Smooth muscle cell (in vitro differentiated cells): ENCODE measurements around the gene MYO10. TPM values are rescaled to one million over a fixed set of nuclear protein-coding genes. Genes with fewer than 3 reads are reported as not detected.

ENCODE experiments used
- DNase-seq: peaks from one replicate; lab custom pipeline; 2025; ENCODE audit not compliant: unreplicated experiment; lab: John Stamatoyannopoulos, UW
- H2AFZ ChIP-seq: fragments of 200-600 bp; sonication (generic); 2 replicates; pipeline ENCODE4 v1.6.0; 2016; ENCODE audit warnings: antibody characterized with exemption, low read depth, mild to moderate bottlenecking
- H3F3A ChIP-seq: fragments of 200-600 bp; sonication (generic); 2 replicates; pipeline ENCODE4 v1.6.0; 2017; ENCODE audit warnings: antibody characterized with exemption, low read depth
- H3K27ac ChIP-seq: fragments of 200-600 bp; sonication (generic); 2 replicates; pipeline ENCODE4 v1.5.1; 2016; ENCODE audit warnings: low read depth, mild to moderate bottlenecking
- H3K27me3 ChIP-seq: fragments of 200-600 bp; sonication (generic); 2 replicates; pipeline ENCODE4 v1.6.1; 2016; ENCODE audit warnings: low read depth, mild to moderate bottlenecking
- H3K36me3 ChIP-seq: fragments of 200-600 bp; sonication (generic); 2 replicates; pipeline ENCODE4 v1.5.1; 2016; ENCODE audit warnings: low read depth
- H3K4me1 ChIP-seq: fragments of 200-600 bp; sonication (generic); 2 replicates; pipeline ENCODE4 v1.5.1; 2016; ENCODE audit warnings: low read depth
- H3K4me2 ChIP-seq: fragments of 200-600 bp; sonication (generic); 2 replicates; pipeline ENCODE4 v1.6.0; 2016; ENCODE audit warnings: mild to moderate bottlenecking
- H3K4me3 ChIP-seq: fragments of 200-600 bp; sonication (generic); 2 replicates; pipeline ENCODE4 v1.5.1; 2016; ENCODE audit warnings: mild to moderate bottlenecking
- H3K79me2 ChIP-seq: fragments of 200-600 bp; sonication (generic); 2 replicates; pipeline ENCODE4 v1.6.0; 2016; ENCODE audit warnings: low read depth, mild to moderate bottlenecking
- H3K9ac ChIP-seq: fragments of 200-600 bp; sonication (generic); 2 replicates; pipeline ENCODE4 v1.6.0; 2016; ENCODE audit warnings: low read depth
- H3K9me3 ChIP-seq: fragments of 200-600 bp; sonication (generic); replicated peaks from 2 replicates; pipeline ENCODE4 v1.5.1; 2016; ENCODE audit warnings: low read depth
- H4K20me1 ChIP-seq: fragments of 200-600 bp; sonication (generic); 2 replicates; pipeline ENCODE4 v1.6.0; 2016; ENCODE audit warnings: low read depth
- CTCF ChIP-seq: fragments of 200-600 bp; sonication (generic); IDR thresholded peaks from 2 replicates; pipeline ENCODE4 v1.5.1; 2017; ENCODE audit warnings: borderline replicate concordance, mild to moderate bottlenecking, antibody characterized with exemption; ENCODE audit not compliant: insufficient read depth, poor library complexity, severe bottlenecking
- WGBS: methylation state at CpG from one replicate; pipeline ENCODE4 v1.1.7; 2016; ENCODE audit warnings: low lambda C conversion rate; 5-methylcytosine and 5-hydroxymethylcytosine counted together
- polyA plus RNA-seq: library from polyadenylated mRNA; unstranded; fragments of >200 nt; fragmentation: Nextera tagmentation; extraction: Ambion mirVana; gene quantifications from 2 replicates; pipeline ENCODE4 v1.2.1, GENCODE V29; 2016
- total RNA-seq: library from RNA; depleted of rRNA; stranded (reverse); fragments of >200 nt; gene quantifications from 2 replicates; pipeline ENCODE4 v1.2.3, GENCODE V29; 2014

MYO10 gene
- total and polyA plus RNA-seq, 2 experiments from 2014 or later: 76.4 to 96.8 TPM

GRCh38 chr5:16965581-16965980 is 29.5 kb upstream of the MYO10 start:
- Histone ChIP-seq H3K4me2 (peak overlapping the region; percentile 62), H3K27me3 (no peaks in the 10 kb centered on the region), H3K4me3 (no peak overlapping the region), H4K20me1 (no peaks in the 10 kb centered on the region), H3K9me3 (no peaks in the 10 kb centered on the region), H3F3A (no peaks in the 10 kb centered on the region), H3K36me3 (no peaks in the 10 kb centered on the region), H3K79me2 (no peaks in the 10 kb centered on the region), H3K9ac (no peak overlapping the region), H3K27ac (no peak overlapping the region), H2AFZ (no peak overlapping the region), H3K4me1 (peaks cover 13% of the 10 kb centered on the region)
- no peak for DNase-seq
- WGBS: 45% methylated on average over 1 of the region's 1 CpG
- TF ChIP-seq CTCF: no peak

- Histone ChIP-seq H3F3A (no peaks in the 10 kb centered on the region), H3K9ac (no peak overlapping the region), H3K27ac (no peak overlapping the region), H4K20me1 (no peaks in the 10 kb centered on the region), H2AFZ (no peak overlapping the region), H3K27me3 (no peaks in the 10 kb centered on the region), H3K79me2 (no peaks in the 10 kb centered on the region), H3K4me1 (peaks cover 13% of the 10 kb centered on the region), H3K4me2 (no peak overlapping the region), H3K9me3 (no peaks in the 10 kb centered on the region), H3K4me3 (no peak overlapping the region), H3K36me3 (no peaks in the 10 kb centered on the region)
- WGBS: 88% methylated on average over 7 of the region's 7 CpGs
- no peak for DNase-seq
- TF ChIP-seq CTCF: no peak
Measured at GRCh38 chr5:16963821-16964220, 27.7 kb upstream of the MYO10 start.

GRCh38 chr5:16961131-16961530 is 25.0 kb upstream of the MYO10 start:
- Histone ChIP-seq H3K4me3 (no peak overlapping the region), H3K27me3 (no peaks in the 10 kb centered on the region), H4K20me1 (no peaks in the 10 kb centered on the region), H3K9ac (no peak overlapping the region), H3K4me1 (peaks cover 13% of the 10 kb centered on the region), H3F3A (peaks cover 4% of the 10 kb centered on the region), H3K36me3 (no peaks in the 10 kb centered on the region), H2AFZ (no peak overlapping the region), H3K27ac (no peak overlapping the region), H3K9me3 (no peaks in the 10 kb centered on the region), H3K79me2 (no peaks in the 10 kb centered on the region), H3K4me2 (no peak overlapping the region)
- 92% methylated on average over 7 of the region's 7 CpGs for WGBS
- TF ChIP-seq CTCF: no peak
- DNase-seq: no peak
